Hepatocyte (in vitro differentiated cells): ENCODE results near the gene CLIP3. TPM values are rescaled to one million over a fixed set of nuclear protein-coding genes. Genes with fewer than 3 reads are reported as not detected.

Source experiments
- DNase-seq: peaks from one replicate; pipeline ENCODE4 v3.0.0-alpha.2; 2016; ENCODE audit warnings: low spot score
- H2AFZ ChIP-seq: fragments of 200-600 bp; sonication (generic); 2 replicates; pipeline ENCODE4 v1.6.0; 2016; ENCODE audit warnings: antibody characterized with exemption, mild to moderate bottlenecking
- H3K27ac ChIP-seq: fragments of 200-600 bp; sonication (generic); 2 replicates; pipeline ENCODE4 v1.5.1; 2016; ENCODE audit warnings: mild to moderate bottlenecking
- H3K27me3 ChIP-seq: fragments of 200-600 bp; sonication (generic); 2 replicates; pipeline ENCODE4 v1.6.1; 2016
- H3K36me3 ChIP-seq: fragments of 200-600 bp; sonication (generic); replicated peaks from 2 replicates; pipeline ENCODE4 v1.5.1; 2016; ENCODE audit warnings: low read depth; ENCODE audit not compliant: insufficient read depth
- H3K4me1 ChIP-seq: fragments of 200-600 bp; sonication (generic); 2 replicates; pipeline ENCODE4 v1.5.1; 2016; ENCODE audit warnings: mild to moderate bottlenecking, moderate library complexity; ENCODE audit not compliant: insufficient read depth
- H3K4me2 ChIP-seq: fragments of 200-600 bp; sonication (generic); 2 replicates; pipeline ENCODE4 v1.6.0; 2016
- H3K4me3 ChIP-seq: fragments of 200-600 bp; sonication (generic); 2 replicates; pipeline ENCODE4 v1.5.1; 2016; ENCODE audit warnings: mild to moderate bottlenecking
- H3K79me2 ChIP-seq: fragments of 200-600 bp; sonication (generic); 2 replicates; pipeline ENCODE4 v1.6.0; 2017; ENCODE audit warnings: mild to moderate bottlenecking
- H3K9me2 ChIP-seq: fragments of 200-600 bp; sonication (generic); replicated peaks from 2 replicates; pipeline ENCODE4 v1.6.0; 2017; ENCODE audit warnings: mild to moderate bottlenecking; ENCODE audit not compliant: insufficient read depth
- H3K9me3 ChIP-seq: fragments of 200-600 bp; sonication (generic); 2 replicates; pipeline ENCODE4 v1.5.1; 2016; ENCODE audit warnings: low read depth, mild to moderate bottlenecking
- H4K20me1 ChIP-seq: fragments of 200-600 bp; sonication (generic); 2 replicates; pipeline ENCODE4 v1.6.0; 2016; ENCODE audit warnings: mild to moderate bottlenecking; ENCODE audit not compliant: insufficient read depth, poor library complexity, severe bottlenecking
- EZH2 ChIP-seq: fragments of 200-600 bp; sonication (generic); IDR thresholded peaks from 2 replicates; pipeline ENCODE4 v1.6.1; 2016; ENCODE audit warnings: antibody characterized with exemption, mild to moderate bottlenecking, borderline replicate concordance
- EZH2phosphoT487 ChIP-seq: fragments of 200-600 bp; sonication (generic); IDR thresholded peaks from one replicate; pipeline ENCODE4 v1.6.1; 2018; ENCODE audit warnings: antibody characterized with exemption, mild to moderate bottlenecking, low read depth, moderate library complexity; ENCODE audit not compliant: unreplicated experiment, severe bottlenecking
- WGBS: methylation state at CpG from one replicate; pipeline ENCODE4 v1.1.6; 2016; ENCODE audit warnings: low lambda C conversion rate; ENCODE audit errors: missing lambda C conversion rate; 5-methylcytosine and 5-hydroxymethylcytosine counted together
- polyA plus RNA-seq: library from polyadenylated mRNA; unstranded; fragments of >200 nt; fragmentation: Nextera tagmentation; extraction: Ambion mirVana; gene quantifications from 2 replicates; pipeline ENCODE4 v1.2.1, GENCODE V29; 2016
- total RNA-seq: library from RNA; depleted of rRNA; stranded (reverse); fragments of >200 nt; gene quantifications from 2 replicates; pipeline ENCODE4 v1.2.3, GENCODE V29; 2014
- TF ChIP-seq, protein P1 (sequence below): fragments of 200-600 bp; sonication (generic); IDR thresholded peaks from 2 replicates; pipeline ENCODE4 v1.5.1; 2016; ENCODE audit warnings: antibody characterized with exemption, mild to moderate bottlenecking; ENCODE audit not compliant: poor library complexity

The CLIP3 gene
- total and polyA plus RNA-seq, 2 experiments from 2014 or later: 5.1 to 19.5 TPM

DNA sequence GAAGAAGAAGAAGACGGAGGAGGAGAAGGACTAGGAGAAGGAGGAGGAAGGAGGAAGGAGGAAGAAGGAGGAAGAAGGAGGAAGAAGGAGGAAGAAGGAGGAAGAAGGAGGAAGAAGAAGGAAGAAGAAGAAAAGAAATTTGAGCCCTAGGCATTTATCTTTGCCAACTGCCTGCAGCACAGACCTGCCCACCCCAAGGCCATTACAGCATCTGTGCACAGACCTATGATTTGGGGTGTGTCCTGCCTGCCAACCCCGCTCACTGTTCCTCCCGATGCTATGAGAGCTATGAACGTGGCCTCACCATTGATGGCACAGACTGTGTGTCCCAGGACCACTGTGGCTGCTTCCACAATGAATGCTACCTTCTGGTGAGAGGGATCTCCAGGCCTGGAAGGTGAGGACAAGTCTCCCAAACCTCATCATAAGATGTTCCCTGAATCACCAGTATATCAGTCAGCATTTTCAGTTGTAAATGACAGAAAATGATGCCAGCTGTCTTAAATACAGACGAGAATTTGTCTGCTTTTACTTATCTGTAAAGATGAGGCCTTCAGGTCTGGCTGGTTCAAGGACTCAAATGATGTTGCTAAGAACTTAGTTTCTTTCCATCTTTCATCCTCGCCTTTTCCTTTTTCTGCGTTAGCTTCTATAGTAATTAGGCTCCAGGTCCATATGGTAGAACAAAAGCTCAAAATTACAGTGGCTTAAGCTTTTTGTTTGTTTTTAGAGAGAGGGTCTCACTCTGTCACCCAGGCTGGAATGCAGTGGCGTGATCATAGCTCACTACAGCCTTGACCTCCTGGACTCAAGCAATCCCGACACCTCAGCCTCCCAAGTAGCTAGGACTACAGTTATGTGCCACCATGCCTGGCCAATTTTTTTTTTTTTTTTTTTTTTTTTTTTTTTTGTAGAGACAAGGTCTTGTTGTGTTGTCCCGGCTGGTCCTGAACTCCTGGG lies 41.6 kb downstream of the CLIP3 start:
- peaks cover 8% of the 10 kb centered on the region for H3K79me2 ChIP-seq
- H3K4me3 ChIP-seq: no peak overlapping the region
- WGBS: 75% methylated on average over 9 of the region's 10 CpGs
- H3K36me3 ChIP-seq: no peaks in the 10 kb centered on the region
- H2AFZ ChIP-seq: no peak overlapping the region
- DNase-seq: no peak
- no peaks in the 10 kb centered on the region for H3K9me3 ChIP-seq
- no peak overlapping the region for H3K4me2 ChIP-seq
- TF ChIP-seq EZH2phosphoT487: no peak
- TF ChIP-seq, protein P1, sequence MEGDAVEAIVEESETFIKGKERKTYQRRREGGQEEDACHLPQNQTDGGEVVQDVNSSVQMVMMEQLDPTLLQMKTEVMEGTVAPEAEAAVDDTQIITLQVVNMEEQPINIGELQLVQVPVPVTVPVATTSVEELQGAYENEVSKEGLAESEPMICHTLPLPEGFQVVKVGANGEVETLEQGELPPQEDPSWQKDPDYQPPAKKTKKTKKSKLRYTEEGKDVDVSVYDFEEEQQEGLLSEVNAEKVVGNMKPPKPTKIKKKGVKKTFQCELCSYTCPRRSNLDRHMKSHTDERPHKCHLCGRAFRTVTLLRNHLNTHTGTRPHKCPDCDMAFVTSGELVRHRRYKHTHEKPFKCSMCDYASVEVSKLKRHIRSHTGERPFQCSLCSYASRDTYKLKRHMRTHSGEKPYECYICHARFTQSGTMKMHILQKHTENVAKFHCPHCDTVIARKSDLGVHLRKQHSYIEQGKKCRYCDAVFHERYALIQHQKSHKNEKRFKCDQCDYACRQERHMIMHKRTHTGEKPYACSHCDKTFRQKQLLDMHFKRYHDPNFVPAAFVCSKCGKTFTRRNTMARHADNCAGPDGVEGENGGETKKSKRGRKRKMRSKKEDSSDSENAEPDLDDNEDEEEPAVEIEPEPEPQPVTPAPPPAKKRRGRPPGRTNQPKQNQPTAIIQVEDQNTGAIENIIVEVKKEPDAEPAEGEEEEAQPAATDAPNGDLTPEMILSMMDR: no peak
- TF ChIP-seq EZH2: no peak
- no peaks in the 10 kb centered on the region for H4K20me1 ChIP-seq
- H3K9me2 ChIP-seq: no peaks in the 10 kb centered on the region
- peaks cover 18% of the 10 kb centered on the region for H3K27me3 ChIP-seq
- H3K27ac ChIP-seq: no peak overlapping the region
- no peaks in the 10 kb centered on the region for H3K4me1 ChIP-seq

DNA sequence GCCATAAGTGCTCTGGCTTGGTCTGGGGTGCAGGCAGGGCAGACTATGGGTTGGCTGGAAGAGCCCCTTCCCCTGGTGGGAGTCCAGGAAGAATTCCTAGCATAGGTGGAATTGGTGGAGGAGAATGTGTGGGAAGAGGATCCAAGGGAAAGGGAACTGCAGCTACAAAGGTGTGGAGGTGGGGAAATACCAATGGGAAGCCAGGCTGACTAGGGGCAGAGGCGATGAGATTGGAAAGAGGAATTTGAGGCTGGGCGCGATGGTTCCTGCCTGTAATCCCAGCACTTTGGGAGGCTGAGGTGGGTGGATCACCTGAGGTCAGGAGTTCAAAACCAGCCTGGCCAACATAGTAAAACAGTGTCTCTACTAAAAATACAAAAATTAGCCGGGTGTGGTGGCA lies 42.5 kb downstream of the CLIP3 start:
- WGBS: 91% methylated on average over 4 of the region's 4 CpGs
- Histone ChIP-seq H4K20me1 (no peaks in the 10 kb centered on the region), H3K27ac (no peak overlapping the region), H3K79me2 (no peaks in the 10 kb centered on the region), H3K27me3 (peaks cover 26% of the 10 kb centered on the region), H3K9me2 (no peaks in the 10 kb centered on the region), H3K4me2 (no peak overlapping the region), H3K4me3 (no peak overlapping the region), H3K4me1 (no peaks in the 10 kb centered on the region), H3K36me3 (no peaks in the 10 kb centered on the region), H3K9me3 (no peaks in the 10 kb centered on the region), H2AFZ (no peak overlapping the region)
- no peak for DNase-seq
- TF ChIP-seq EZH2: no peak
- no peak for TF ChIP-seq EZH2phosphoT487
- TF ChIP-seq, protein P1: no peak

- Histone ChIP-seq H4K20me1 (no peaks in the 10 kb centered on the region), H3K36me3 (no peaks in the 10 kb centered on the region), H2AFZ (no peak overlapping the region), H3K27ac (no peak overlapping the region), H3K9me2 (no peaks in the 10 kb centered on the region), H3K4me2 (no peak overlapping the region), H3K4me3 (no peak overlapping the region), H3K79me2 (no peaks in the 10 kb centered on the region), H3K27me3 (peaks cover 28% of the 10 kb centered on the region), H3K9me3 (no peaks in the 10 kb centered on the region), H3K4me1 (no peaks in the 10 kb centered on the region)
- TF ChIP-seq, protein P1: no peak
- TF ChIP-seq EZH2: no peak
- TF ChIP-seq EZH2phosphoT487: no peak
- 84% methylated on average over 3 of the region's 3 CpGs for WGBS
- no peak for DNase-seq
Observed at GRCh38 chr19:35988824-35989223, 43.8 kb downstream of the CLIP3 start.
